Gastroesophageal sphincter (tissue), 3 donors: ENCODE data around the gene SVOPL.

Source experiments
- POLR2A ChIP-seq, 2 donors: fragments of 450-650 bp; IDR thresholded peaks; one replicate each; pipeline ENCODE4 v1.6.1; 2017; ENCODE audit warnings: antibody characterized with exemption in 2 of 2, mild to moderate bottlenecking in 2 of 2, moderate library complexity in 1 of 2
- TF ChIP-seq, protein P1 (sequence below), 4 experiments: fragments of 200-600 bp in 2 of 4; fragments of 450-650 bp in 2 of 4; sonication (generic) in 1 of 4; IDR thresholded peaks; one replicate each; pipeline ENCODE4 v1.5.1; 2017 to 2019; ENCODE audit warnings: antibody characterized with exemption in 4 of 4, mild to moderate bottlenecking in 2 of 4, moderate library complexity in 2 of 4

DNA sequence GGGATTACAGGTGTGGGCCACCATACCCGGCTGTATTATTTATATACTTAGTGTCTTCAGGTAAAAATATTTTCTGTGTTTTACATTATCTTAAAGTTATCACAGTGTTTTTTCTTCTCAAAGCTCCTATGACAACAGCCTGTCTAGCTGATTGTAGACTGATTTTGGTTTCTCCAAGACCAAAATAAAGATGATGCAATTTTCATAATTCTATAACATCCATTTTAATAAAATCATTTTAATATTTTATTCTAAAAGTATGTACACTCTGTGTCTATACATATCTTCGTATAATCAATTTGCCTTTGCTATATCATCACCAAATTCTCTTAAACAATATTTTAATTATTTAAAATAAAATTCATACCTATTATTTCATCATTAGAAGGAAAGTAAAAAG, 132.5 kb downstream of the SVOPL start:
- TF ChIP-seq, protein P1, sequence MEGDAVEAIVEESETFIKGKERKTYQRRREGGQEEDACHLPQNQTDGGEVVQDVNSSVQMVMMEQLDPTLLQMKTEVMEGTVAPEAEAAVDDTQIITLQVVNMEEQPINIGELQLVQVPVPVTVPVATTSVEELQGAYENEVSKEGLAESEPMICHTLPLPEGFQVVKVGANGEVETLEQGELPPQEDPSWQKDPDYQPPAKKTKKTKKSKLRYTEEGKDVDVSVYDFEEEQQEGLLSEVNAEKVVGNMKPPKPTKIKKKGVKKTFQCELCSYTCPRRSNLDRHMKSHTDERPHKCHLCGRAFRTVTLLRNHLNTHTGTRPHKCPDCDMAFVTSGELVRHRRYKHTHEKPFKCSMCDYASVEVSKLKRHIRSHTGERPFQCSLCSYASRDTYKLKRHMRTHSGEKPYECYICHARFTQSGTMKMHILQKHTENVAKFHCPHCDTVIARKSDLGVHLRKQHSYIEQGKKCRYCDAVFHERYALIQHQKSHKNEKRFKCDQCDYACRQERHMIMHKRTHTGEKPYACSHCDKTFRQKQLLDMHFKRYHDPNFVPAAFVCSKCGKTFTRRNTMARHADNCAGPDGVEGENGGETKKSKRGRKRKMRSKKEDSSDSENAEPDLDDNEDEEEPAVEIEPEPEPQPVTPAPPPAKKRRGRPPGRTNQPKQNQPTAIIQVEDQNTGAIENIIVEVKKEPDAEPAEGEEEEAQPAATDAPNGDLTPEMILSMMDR (IDR thresholded peaks at IDR 0.05), result no peak
- TF ChIP-seq POLR2A (IDR thresholded peaks at IDR 0.05), result no peak
